ENCODE measurements around the gene ARHGAP21. TPM values are rescaled to one million over a fixed set of nuclear protein-coding genes. Genes with fewer than 3 reads are reported as not detected.
A peak's percentile ranks its signal among the peaks of the same experiment; 100 is the strongest.

The ARHGAP21 gene
- total and polyA plus RNA-seq, 9 of the 15 experiments (the other 6 are each of a cell fraction or from before 2014, with no cell fraction given), result 13.6 to 145 (median 60.8) TPM

DNA sequence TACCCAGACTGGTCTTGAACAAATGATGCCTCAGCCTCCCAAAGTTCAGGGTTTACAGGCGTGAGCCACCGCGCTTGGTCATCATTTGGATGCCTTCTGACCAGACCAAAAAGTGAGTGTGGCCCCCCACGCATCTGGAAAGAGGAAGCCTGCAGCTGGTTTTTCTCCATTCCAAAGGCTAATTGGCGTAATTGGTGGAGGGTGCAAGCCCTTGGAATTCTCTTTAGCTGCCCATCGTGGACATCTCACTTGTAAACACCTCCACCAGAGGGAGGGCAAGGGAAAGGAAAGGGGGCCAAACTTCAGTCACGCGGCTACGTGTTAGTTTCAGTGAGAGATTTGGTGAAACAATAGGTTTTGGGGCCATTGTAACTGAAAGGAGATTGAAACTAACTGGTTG lies 4.1 kb upstream of the ARHGAP21 start (continued):
- TF ChIP-seq CXXC5 (CRISPR knock-in tag; IDR thresholded peaks at IDR 0.05) (peak; percentile 44), POLR2A (conservative IDR thresholded peaks at IDR 0.05) (no peak), RAD21 (CRISPR knock-in tag; conservative IDR thresholded peaks at IDR 0.05 in 1 of 2, IDR thresholded peaks at IDR 0.05 in 1 of 2) (peak; percentile 83 to 85), THRAP3 (IDR thresholded peaks at IDR 0.05; ENCODE audit: borderline replicate concordance) (no peak), L3MBTL2 (IDR thresholded peaks at IDR 0.05) (peak; percentile 49; the same call in 1 of the 2 replicates), CTBP1 (IDR thresholded peaks at IDR 0.05; ENCODE audit: borderline replicate concordance) (peak; percentile 30; the same call in 1 of the 2 replicates), MXI1 (IDR thresholded peaks at IDR 0.05; ENCODE audit: low read depth, low read length) (no peak), MYC (IDR thresholded peaks at IDR 0.05; ENCODE audit: low read depth, low read length) (peak; percentile 71), MYC (CRISPR knock-in tag; IDR thresholded peaks at IDR 0.05; ENCODE audit: borderline replicate concordance, low read depth) (no peak), NR2C2 (CRISPR knock-in tag; IDR thresholded peaks at IDR 0.05) (no peak), NR2C2 (tag; IDR thresholded peaks at IDR 0.05) (no peak), JUNB (CRISPR knock-in tag; conservative IDR thresholded peaks at IDR 0.05) (no peak)
- TF ChIP-seq, protein P1, sequence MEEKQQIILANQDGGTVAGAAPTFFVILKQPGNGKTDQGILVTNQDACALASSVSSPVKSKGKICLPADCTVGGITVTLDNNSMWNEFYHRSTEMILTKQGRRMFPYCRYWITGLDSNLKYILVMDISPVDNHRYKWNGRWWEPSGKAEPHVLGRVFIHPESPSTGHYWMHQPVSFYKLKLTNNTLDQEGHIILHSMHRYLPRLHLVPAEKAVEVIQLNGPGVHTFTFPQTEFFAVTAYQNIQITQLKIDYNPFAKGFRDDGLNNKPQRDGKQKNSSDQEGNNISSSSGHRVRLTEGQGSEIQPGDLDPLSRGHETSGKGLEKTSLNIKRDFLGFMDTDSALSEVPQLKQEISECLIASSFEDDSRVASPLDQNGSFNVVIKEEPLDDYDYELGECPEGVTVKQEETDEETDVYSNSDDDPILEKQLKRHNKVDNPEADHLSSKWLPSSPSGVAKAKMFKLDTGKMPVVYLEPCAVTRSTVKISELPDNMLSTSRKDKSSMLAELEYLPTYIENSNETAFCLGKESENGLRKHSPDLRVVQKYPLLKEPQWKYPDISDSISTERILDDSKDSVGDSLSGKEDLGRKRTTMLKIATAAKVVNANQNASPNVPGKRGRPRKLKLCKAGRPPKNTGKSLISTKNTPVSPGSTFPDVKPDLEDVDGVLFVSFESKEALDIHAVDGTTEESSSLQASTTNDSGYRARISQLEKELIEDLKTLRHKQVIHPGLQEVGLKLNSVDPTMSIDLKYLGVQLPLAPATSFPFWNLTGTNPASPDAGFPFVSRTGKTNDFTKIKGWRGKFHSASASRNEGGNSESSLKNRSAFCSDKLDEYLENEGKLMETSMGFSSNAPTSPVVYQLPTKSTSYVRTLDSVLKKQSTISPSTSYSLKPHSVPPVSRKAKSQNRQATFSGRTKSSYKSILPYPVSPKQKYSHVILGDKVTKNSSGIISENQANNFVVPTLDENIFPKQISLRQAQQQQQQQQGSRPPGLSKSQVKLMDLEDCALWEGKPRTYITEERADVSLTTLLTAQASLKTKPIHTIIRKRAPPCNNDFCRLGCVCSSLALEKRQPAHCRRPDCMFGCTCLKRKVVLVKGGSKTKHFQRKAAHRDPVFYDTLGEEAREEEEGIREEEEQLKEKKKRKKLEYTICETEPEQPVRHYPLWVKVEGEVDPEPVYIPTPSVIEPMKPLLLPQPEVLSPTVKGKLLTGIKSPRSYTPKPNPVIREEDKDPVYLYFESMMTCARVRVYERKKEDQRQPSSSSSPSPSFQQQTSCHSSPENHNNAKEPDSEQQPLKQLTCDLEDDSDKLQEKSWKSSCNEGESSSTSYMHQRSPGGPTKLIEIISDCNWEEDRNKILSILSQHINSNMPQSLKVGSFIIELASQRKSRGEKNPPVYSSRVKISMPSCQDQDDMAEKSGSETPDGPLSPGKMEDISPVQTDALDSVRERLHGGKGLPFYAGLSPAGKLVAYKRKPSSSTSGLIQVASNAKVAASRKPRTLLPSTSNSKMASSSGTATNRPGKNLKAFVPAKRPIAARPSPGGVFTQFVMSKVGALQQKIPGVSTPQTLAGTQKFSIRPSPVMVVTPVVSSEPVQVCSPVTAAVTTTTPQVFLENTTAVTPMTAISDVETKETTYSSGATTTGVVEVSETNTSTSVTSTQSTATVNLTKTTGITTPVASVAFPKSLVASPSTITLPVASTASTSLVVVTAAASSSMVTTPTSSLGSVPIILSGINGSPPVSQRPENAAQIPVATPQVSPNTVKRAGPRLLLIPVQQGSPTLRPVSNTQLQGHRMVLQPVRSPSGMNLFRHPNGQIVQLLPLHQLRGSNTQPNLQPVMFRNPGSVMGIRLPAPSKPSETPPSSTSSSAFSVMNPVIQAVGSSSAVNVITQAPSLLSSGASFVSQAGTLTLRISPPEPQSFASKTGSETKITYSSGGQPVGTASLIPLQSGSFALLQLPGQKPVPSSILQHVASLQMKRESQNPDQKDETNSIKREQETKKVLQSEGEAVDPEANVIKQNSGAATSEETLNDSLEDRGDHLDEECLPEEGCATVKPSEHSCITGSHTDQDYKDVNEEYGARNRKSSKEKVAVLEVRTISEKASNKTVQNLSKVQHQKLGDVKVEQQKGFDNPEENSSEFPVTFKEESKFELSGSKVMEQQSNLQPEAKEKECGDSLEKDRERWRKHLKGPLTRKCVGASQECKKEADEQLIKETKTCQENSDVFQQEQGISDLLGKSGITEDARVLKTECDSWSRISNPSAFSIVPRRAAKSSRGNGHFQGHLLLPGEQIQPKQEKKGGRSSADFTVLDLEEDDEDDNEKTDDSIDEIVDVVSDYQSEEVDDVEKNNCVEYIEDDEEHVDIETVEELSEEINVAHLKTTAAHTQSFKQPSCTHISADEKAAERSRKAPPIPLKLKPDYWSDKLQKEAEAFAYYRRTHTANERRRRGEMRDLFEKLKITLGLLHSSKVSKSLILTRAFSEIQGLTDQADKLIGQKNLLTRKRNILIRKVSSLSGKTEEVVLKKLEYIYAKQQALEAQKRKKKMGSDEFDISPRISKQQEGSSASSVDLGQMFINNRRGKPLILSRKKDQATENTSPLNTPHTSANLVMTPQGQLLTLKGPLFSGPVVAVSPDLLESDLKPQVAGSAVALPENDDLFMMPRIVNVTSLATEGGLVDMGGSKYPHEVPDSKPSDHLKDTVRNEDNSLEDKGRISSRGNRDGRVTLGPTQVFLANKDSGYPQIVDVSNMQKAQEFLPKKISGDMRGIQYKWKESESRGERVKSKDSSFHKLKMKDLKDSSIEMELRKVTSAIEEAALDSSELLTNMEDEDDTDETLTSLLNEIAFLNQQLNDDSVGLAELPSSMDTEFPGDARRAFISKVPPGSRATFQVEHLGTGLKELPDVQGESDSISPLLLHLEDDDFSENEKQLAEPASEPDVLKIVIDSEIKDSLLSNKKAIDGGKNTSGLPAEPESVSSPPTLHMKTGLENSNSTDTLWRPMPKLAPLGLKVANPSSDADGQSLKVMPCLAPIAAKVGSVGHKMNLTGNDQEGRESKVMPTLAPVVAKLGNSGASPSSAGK (IDR thresholded peaks at IDR 0.05), result peak; percentile 33
- TF ChIP-seq, protein P2, sequence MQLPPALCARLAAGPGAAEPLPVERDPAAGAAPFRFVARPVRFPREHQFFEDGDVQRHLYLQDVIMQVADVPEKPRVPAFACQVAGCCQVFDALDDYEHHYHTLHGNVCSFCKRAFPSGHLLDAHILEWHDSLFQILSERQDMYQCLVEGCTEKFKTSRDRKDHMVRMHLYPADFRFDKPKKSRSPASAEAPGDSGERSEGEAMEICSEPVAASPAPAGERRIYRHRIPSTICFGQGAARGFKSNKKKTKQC (CRISPR knock-in tag; IDR thresholded peaks at IDR 0.05), result no peak
- TF ChIP-seq, protein P3, sequence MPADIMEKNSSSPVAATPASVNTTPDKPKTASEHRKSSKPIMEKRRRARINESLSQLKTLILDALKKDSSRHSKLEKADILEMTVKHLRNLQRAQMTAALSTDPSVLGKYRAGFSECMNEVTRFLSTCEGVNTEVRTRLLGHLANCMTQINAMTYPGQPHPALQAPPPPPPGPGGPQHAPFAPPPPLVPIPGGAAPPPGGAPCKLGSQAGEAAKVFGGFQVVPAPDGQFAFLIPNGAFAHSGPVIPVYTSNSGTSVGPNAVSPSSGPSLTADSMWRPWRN (IDR thresholded peaks at IDR 0.05; ENCODE audit: low read depth), result no peak
- TF ChIP-seq, protein P4, sequence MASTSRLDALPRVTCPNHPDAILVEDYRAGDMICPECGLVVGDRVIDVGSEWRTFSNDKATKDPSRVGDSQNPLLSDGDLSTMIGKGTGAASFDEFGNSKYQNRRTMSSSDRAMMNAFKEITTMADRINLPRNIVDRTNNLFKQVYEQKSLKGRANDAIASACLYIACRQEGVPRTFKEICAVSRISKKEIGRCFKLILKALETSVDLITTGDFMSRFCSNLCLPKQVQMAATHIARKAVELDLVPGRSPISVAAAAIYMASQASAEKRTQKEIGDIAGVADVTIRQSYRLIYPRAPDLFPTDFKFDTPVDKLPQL (IDR thresholded peaks at IDR 0.05; ENCODE audit: extremely low read depth, insufficient read length), result no peak
